ENCODE results near the gene HAUS3. TPM values are rescaled to one million over a fixed set of nuclear protein-coding genes. Genes with fewer than 3 reads are reported as not detected.

Gene HAUS3
- total RNA-seq, 1 donor from 2014 or later: 9.2 TPM

DNA sequence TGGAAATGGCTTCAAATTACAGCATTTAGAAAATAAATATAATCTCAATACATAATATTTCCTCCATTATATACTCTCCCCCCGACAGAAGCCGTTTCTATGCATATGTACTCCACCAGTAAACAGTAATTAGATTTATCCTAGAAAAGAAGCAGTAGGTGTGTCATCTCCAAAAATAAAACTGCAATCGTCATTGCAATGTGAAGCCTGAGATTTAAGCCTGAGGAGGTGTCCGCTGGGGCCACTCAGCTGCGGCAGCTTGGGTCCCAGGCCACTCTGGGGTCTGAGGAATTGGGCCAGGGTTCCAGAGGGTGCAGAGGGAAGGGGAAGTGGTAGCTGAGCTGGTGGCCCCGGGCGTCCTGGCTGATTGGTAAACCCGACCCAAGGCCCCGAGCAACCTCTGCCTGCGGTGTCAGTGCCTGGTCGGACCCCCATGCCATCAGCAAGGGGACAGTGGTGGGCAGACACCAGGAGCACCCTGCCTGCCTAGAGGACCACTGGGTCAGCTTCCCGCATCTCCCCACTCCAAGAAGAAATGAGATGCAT lies 27.8 kb upstream of the HAUS3 start:
- H3K36me3 ChIP-seq (ENCODE audit: control insufficient read depth, insufficient read depth, low read length): no peaks in the 10 kb centered on the region
- H3K4me3 ChIP-seq (ENCODE audit: low read depth, low read length): no peak overlapping the region
- DNase-seq (ENCODE audit: low read depth): no peak
- peaks cover 11% of the 10 kb centered on the region for H3K27me3 ChIP-seq (ENCODE audit: control insufficient read depth, insufficient read depth, low read length)
- TF ChIP-seq, protein P1, sequence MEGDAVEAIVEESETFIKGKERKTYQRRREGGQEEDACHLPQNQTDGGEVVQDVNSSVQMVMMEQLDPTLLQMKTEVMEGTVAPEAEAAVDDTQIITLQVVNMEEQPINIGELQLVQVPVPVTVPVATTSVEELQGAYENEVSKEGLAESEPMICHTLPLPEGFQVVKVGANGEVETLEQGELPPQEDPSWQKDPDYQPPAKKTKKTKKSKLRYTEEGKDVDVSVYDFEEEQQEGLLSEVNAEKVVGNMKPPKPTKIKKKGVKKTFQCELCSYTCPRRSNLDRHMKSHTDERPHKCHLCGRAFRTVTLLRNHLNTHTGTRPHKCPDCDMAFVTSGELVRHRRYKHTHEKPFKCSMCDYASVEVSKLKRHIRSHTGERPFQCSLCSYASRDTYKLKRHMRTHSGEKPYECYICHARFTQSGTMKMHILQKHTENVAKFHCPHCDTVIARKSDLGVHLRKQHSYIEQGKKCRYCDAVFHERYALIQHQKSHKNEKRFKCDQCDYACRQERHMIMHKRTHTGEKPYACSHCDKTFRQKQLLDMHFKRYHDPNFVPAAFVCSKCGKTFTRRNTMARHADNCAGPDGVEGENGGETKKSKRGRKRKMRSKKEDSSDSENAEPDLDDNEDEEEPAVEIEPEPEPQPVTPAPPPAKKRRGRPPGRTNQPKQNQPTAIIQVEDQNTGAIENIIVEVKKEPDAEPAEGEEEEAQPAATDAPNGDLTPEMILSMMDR (IDR thresholded peaks at IDR 0.05; ENCODE audit: insufficient read depth, low read length, poor library complexity, severe bottlenecking): no peak

DNA sequence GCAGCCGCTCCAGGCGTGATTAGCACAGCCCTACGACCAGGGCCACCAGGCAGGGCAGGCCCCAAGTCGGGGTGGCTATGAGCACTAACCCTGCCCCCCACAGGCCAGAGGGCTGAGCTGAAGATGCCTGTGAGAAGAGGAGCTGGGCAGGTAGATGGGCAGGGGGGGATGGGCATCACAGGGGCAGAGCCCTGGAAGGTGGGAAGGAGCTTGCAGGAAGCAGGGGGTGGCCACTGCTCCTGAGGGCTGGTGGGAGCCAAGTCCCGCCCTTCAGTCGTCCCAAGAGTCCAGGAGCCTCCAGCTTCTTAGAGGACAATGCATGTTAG lies 27.2 kb upstream of the HAUS3 start:
- Histone ChIP-seq H3K27me3 (ENCODE audit: control insufficient read depth, insufficient read depth, low read length) (peaks cover 11% of the 10 kb centered on the region), H3K36me3 (ENCODE audit: control insufficient read depth, insufficient read depth, low read length) (no peaks in the 10 kb centered on the region), H3K4me3 (ENCODE audit: low read depth, low read length) (no peak overlapping the region)
- TF ChIP-seq, protein P1 (IDR thresholded peaks at IDR 0.05; ENCODE audit: insufficient read depth, low read length, poor library complexity, severe bottlenecking): no peak
- DNase-seq (ENCODE audit: low read depth): no peak

DNA sequence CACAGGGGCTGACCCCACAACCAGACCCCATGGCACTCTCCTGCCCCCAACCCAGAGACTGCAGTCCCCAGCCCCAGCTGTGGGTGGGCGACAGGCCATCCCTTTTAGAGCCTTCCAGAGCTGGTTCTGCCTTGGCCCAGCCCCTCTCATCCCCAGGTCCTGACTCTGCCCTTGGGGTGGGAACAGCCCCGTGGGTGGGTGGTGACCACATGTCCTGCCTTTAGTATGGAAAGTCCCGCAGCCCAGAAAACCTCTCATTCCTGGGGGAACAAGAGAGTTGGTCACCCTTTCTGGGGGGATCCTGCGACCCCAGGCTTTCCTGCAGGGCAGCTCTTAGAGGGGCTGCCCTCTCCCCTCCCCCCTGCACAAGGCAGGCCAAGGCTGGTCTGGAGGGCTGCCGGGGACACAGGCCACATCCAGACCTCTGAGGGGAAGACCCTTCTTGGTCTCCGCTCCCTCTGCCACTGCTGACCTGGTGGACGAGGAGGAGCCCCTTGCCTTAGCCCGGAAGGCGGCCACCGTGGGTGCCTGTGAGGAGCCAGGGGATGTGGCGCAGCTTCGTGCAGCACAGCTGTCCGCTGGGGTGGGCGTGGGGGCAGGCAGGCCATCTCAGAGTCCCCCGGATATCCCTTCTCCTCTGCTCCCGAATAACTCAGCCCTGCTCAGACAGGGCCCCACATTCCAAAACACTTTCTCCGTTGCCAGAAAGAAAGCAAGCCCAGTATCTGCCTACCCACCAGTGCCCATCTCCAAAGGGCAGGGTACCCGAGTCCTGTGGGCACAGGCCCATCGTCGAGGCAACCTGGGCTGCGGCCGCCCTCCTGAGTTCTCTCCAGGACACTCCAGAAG lies 26.7 kb upstream of the HAUS3 start:
- H3K27me3 ChIP-seq (ENCODE audit: control insufficient read depth, insufficient read depth, low read length): peaks cover 9% of the 10 kb centered on the region
- no peak overlapping the region for H3K4me3 ChIP-seq (ENCODE audit: low read depth, low read length)
- H3K36me3 ChIP-seq (ENCODE audit: control insufficient read depth, insufficient read depth, low read length): no peaks in the 10 kb centered on the region
- TF ChIP-seq, protein P1 (IDR thresholded peaks at IDR 0.05; ENCODE audit: insufficient read depth, low read length, poor library complexity, severe bottlenecking): no peak
- no peak for DNase-seq (ENCODE audit: low read depth)

DNA sequence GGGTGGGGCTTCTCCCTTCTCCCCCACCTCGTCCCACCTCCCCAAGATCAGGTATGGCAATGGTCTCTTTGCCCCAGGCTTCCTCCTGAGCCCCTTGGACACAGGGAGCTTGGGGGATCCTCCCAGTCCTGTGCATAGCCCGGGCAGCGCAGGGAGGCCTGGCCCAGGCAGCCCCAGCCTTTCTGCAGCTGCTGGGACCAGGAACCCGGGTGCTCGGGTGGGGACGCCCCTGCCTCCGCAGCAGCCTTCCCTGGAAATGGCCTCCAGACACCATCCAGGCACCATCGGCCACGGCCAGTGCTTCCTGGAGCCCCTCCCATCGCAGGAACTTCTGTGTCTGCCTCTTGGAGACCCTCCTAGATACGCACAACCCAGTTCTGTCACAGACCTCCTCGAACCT lies 25.9 kb upstream of the HAUS3 start:
- DNase-seq (ENCODE audit: low read depth): no peak
- TF ChIP-seq, protein P1 (IDR thresholded peaks at IDR 0.05; ENCODE audit: insufficient read depth, low read length, poor library complexity, severe bottlenecking): no peak
- H3K4me3 ChIP-seq (ENCODE audit: low read depth, low read length): no peak overlapping the region
- H3K36me3 ChIP-seq (ENCODE audit: control insufficient read depth, insufficient read depth, low read length): no peaks in the 10 kb centered on the region
- H3K27me3 ChIP-seq (ENCODE audit: control insufficient read depth, insufficient read depth, low read length): peaks cover 6% of the 10 kb centered on the region

DNA sequence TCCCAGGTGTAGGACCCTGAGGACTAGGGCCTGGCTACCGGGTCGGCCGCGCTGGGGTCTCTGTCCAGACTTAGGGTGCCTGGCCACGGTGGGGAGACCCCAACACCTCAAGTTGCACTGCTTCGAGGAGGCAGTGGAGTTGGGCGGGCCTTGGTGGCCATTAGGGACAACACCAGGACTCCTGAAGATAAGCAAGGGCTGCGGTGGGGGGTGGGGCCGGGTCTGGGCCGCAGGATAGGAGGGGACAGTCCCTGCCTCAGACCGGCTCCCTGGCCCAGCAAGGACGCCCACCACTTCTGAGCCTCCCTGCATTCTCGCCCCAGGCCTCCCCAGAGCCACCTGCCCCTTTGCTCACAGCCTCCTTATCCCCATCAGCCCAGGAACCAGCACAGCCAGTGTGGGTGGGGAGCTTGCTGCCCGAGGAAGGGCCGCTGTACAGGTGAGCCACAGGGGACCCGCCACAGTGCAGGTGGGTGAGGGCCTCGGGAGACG lies 25.4 kb upstream of the HAUS3 start:
- no peaks in the 10 kb centered on the region for H3K36me3 ChIP-seq (ENCODE audit: control insufficient read depth, insufficient read depth, low read length)
- H3K27me3 ChIP-seq (ENCODE audit: control insufficient read depth, insufficient read depth, low read length): peaks cover 4% of the 10 kb centered on the region
- DNase-seq (ENCODE audit: low read depth): no peak
- TF ChIP-seq, protein P1 (IDR thresholded peaks at IDR 0.05; ENCODE audit: insufficient read depth, low read length, poor library complexity, severe bottlenecking): no peak
- no peak overlapping the region for H3K4me3 ChIP-seq (ENCODE audit: low read depth, low read length)

Data from kidney epithelial cell (primary cell).